Measurements from ENCODE around the gene ATP6V1G3. TPM values are rescaled to one million over a fixed set of nuclear protein-coding genes. Genes with fewer than 3 reads are reported as not detected.
A peak's percentile ranks its signal among the peaks of the same experiment; 100 is the strongest.
"Not testable (repeated sequence)": the region's sequence is repeated elsewhere in the genome, so short reads cannot be mapped to it uniquely, and the experiment has no call there.

ATP6V1G3 gene
- total and polyA plus RNA-seq, 2 of the 4 experiments (the other 2 are of a cell fraction), result not detected

GRCh38 chr1:198583209-198583802, 42.8 kb upstream of the ATP6V1G3 start:
- H2AK9ac ChIP-seq (replicated peaks; ENCODE audit: low read depth, low read length, poor library complexity); in situ Hi-C loops (cut with MboI; ENCODE audit: low sequenced_read_pairs); H3K27ac ChIP-seq (ENCODE audit: insufficient read depth, low read length); POLR2A ChIA-PET (ENCODE audit: unreplicated experiment); H4K5ac ChIP-seq (ENCODE audit: low read depth, low read length); dilution Hi-C loops (cut with HindIII; ENCODE audit: low sequenced_read_pairs, unreplicated experiment); H2BK20ac ChIP-seq (ENCODE audit: low read depth, low read length); H3K9me1 ChIP-seq (ENCODE audit: insufficient read depth, low read length); H3K23ac ChIP-seq (ENCODE audit: low read depth, low read length); H2BK5ac ChIP-seq (ENCODE audit: low read depth, low read length, poor library complexity, severe bottlenecking); H4K20me1 ChIP-seq (ENCODE audit: insufficient read depth, low read length); H3K36me3 ChIP-seq (ENCODE audit: control insufficient read depth, insufficient read depth, low read length); BruUV-seq (replicated peaks); H3K4me1 ChIP-seq (ENCODE audit: control insufficient read depth, insufficient read depth, low read length); H3K56ac ChIP-seq (ENCODE audit: extremely low read depth, insufficient read depth, low read length); H3K27me3 ChIP-seq (ENCODE audit: control insufficient read depth, insufficient read depth, low read length); H3K4ac ChIP-seq (ENCODE audit: low read depth, low read length); H3K4me3 ChIP-seq (ENCODE audit: insufficient read depth, low read depth, low read length); H2BK15ac ChIP-seq (ENCODE audit: low read depth, low read length); H2AFZ ChIP-seq (replicated peaks; ENCODE audit: low read length, poor library complexity); H2AK5ac ChIP-seq (ENCODE audit: low read depth, low read length); H3K18ac ChIP-seq (ENCODE audit: low read depth, low read length); H2BK120ac ChIP-seq (ENCODE audit: low read depth, low read length); CTCF ChIA-PET; ATAC-seq (ENCODE audit: low read depth); H3K9ac ChIP-seq (ENCODE audit: low read depth, low read length); H4K91ac ChIP-seq (ENCODE audit: insufficient read depth, low read depth, low read length); H3K14ac ChIP-seq (replicated peaks; ENCODE audit: low read depth, low read length); H3K4me2 ChIP-seq (ENCODE audit: low read depth, low read length); DNase-seq; H4K8ac ChIP-seq (ENCODE audit: low read depth in 2 of 2, low read length in 2 of 2); H3K9me3 ChIP-seq (ENCODE audit: control insufficient read depth, insufficient read depth, low read length); H3K79me1 ChIP-seq (ENCODE audit: low read depth in 1 of 2, low read length in 2 of 2): not testable (repeated sequence)
- peak; percentile 70 for TF ChIP-seq CEBPB (IDR thresholded peaks at IDR 0.05; ENCODE audit: low read depth, low read length)
- no CpG with 5 or more reads among the region's 5 CpGs for WGBS, 2 experiments (ENCODE audit: extremely low coverage in 2 of 2, insufficient read length in 1 of 2)
- intact Hi-C loops (cut with micrococcal nuclease), result loop anchor here (5.0 kb wide), 1 partner anchor 79 kb away; no protein-coding TSS in a partner anchor

Measured in IMR-90 (cell line).